Measurements from ENCODE around the gene LAMC3.

LAMC3 gene

GRCh38 chr9:131008909-131009618 lies at the start of gene LAMC3:
Gene LAMC3, plus strand, starts transcription at chr9:131009174. Its CDS starts 41 bp downstream, at chr9:131009215.
- Mint-ChIP-seq H3K4me1 (ENCODE audit: low read depth) (peaks cover 3% of the 10 kb centered on the region), H3K27ac (no peak within 1 kb of the TSS), H3K27me3 (peaks cover 11% of the 10 kb centered on the region), H3K36me3 (no peaks in the 10 kb centered on the region), H3K4me3 (peak within 1 kb of the TSS; percentile 35), H3K9me3 (ENCODE audit: low read depth) (no peaks in the 10 kb centered on the region)

- Mint-ChIP-seq H3K4me1 (ENCODE audit: low read depth) (peaks cover 2% of the 10 kb centered on the region), H3K4me3 (no peak overlapping the region), H3K36me3 (no peaks in the 10 kb centered on the region), H3K9me3 (ENCODE audit: low read depth) (no peaks in the 10 kb centered on the region), H3K27ac (no peak overlapping the region), H3K27me3 (no peaks in the 10 kb centered on the region)
These were observed 49.1 kb upstream of the LAMC3 start for GRCh38 chr9:130959809-130960334.

- no peaks in the 10 kb centered on the region for H3K27me3 Mint-ChIP-seq
- no peak overlapping the region for H3K4me3 Mint-ChIP-seq
These were observed 48.2 kb upstream of the LAMC3 start for GRCh38 chr9:130960522-130961378.

GRCh38 chr9:130961511-130962300 lies 47.3 kb upstream of the LAMC3 start:
- H3K4me3 Mint-ChIP-seq: no peak overlapping the region
- H3K4me1 Mint-ChIP-seq (ENCODE audit: low read depth): peaks cover 2% of the 10 kb centered on the region
- no peaks in the 10 kb centered on the region for H3K9me3 Mint-ChIP-seq (ENCODE audit: low read depth)
- no peaks in the 10 kb centered on the region for H3K27me3 Mint-ChIP-seq
- no peaks in the 10 kb centered on the region for H3K36me3 Mint-ChIP-seq
- H3K27ac Mint-ChIP-seq: no peak overlapping the region

More at GRCh38 chr9:130960522-130961378, 48.2 kb upstream of the LAMC3 start:
- Mint-ChIP-seq H3K36me3 (no peaks in the 10 kb centered on the region), H3K9me3 (ENCODE audit: low read depth) (no peaks in the 10 kb centered on the region), H3K27ac (no peak overlapping the region), H3K4me1 (ENCODE audit: low read depth) (peaks cover 2% of the 10 kb centered on the region)

GRCh38 chr9:130962418-130963316 lies 46.3 kb upstream of the LAMC3 start:
- Mint-ChIP-seq H3K27ac (no peak overlapping the region), H3K4me1 (ENCODE audit: low read depth) (peaks cover 2% of the 10 kb centered on the region), H3K36me3 (no peaks in the 10 kb centered on the region), H3K27me3 (peaks cover 2% of the 10 kb centered on the region), H3K9me3 (ENCODE audit: low read depth) (no peaks in the 10 kb centered on the region), H3K4me3 (no peak overlapping the region)

- Mint-ChIP-seq H3K27me3 (peaks cover 2% of the 10 kb centered on the region), H3K4me1 (ENCODE audit: low read depth) (peaks cover 2% of the 10 kb centered on the region), H3K27ac (no peak overlapping the region), H3K4me3 (no peak overlapping the region), H3K9me3 (ENCODE audit: low read depth) (no peaks in the 10 kb centered on the region), H3K36me3 (no peaks in the 10 kb centered on the region)
These were observed 45.6 kb upstream of the LAMC3 start for GRCh38 chr9:130963337-130963908.

GRCh38 chr9:130963916-130964315 lies 45.1 kb upstream of the LAMC3 start:
- no peaks in the 10 kb centered on the region for H3K9me3 Mint-ChIP-seq (ENCODE audit: low read depth)
- H3K27ac Mint-ChIP-seq: no peak overlapping the region
- no peak overlapping the region for H3K4me3 Mint-ChIP-seq
- no peaks in the 10 kb centered on the region for H3K36me3 Mint-ChIP-seq
- peaks cover under 1% of the 10 kb centered on the region for H3K4me1 Mint-ChIP-seq (ENCODE audit: low read depth)
- peaks cover 2% of the 10 kb centered on the region for H3K27me3 Mint-ChIP-seq

GRCh38 chr9:130965680-130966079 lies 43.3 kb upstream of the LAMC3 start:
- Mint-ChIP-seq H3K27ac (no peak overlapping the region), H3K27me3 (peaks cover 2% of the 10 kb centered on the region)

GRCh38 chr9:130970052-130970451 lies 38.9 kb upstream of the LAMC3 start:
- H3K4me1 Mint-ChIP-seq (ENCODE audit: low read depth): no peaks in the 10 kb centered on the region
- H3K36me3 Mint-ChIP-seq: no peaks in the 10 kb centered on the region
- no peaks in the 10 kb centered on the region for H3K9me3 Mint-ChIP-seq (ENCODE audit: low read depth)
- no peak overlapping the region for H3K27ac Mint-ChIP-seq
- peaks cover 9% of the 10 kb centered on the region for H3K27me3 Mint-ChIP-seq
- H3K4me3 Mint-ChIP-seq: no peak overlapping the region

More at GRCh38 chr9:130965680-130966079, 43.3 kb upstream of the LAMC3 start:
- H3K9me3 Mint-ChIP-seq (ENCODE audit: low read depth): no peaks in the 10 kb centered on the region
- no peak overlapping the region for H3K4me3 Mint-ChIP-seq
- H3K4me1 Mint-ChIP-seq (ENCODE audit: low read depth): no peaks in the 10 kb centered on the region
- H3K36me3 Mint-ChIP-seq: no peaks in the 10 kb centered on the region

GRCh38 chr9:130970855-130971254 lies 38.1 kb upstream of the LAMC3 start:
- Mint-ChIP-seq H3K4me1 (ENCODE audit: low read depth) (no peaks in the 10 kb centered on the region), H3K36me3 (no peaks in the 10 kb centered on the region), H3K27me3 (peaks cover 9% of the 10 kb centered on the region), H3K9me3 (ENCODE audit: low read depth) (no peaks in the 10 kb centered on the region), H3K4me3 (no peak overlapping the region), H3K27ac (no peak overlapping the region)

- H3K4me1 Mint-ChIP-seq (ENCODE audit: low read depth): no peaks in the 10 kb centered on the region
- H3K4me3 Mint-ChIP-seq: no peak overlapping the region
- peaks cover 9% of the 10 kb centered on the region for H3K27me3 Mint-ChIP-seq
- no peaks in the 10 kb centered on the region for H3K36me3 Mint-ChIP-seq
- H3K27ac Mint-ChIP-seq: no peak overlapping the region
- no peaks in the 10 kb centered on the region for H3K9me3 Mint-ChIP-seq (ENCODE audit: low read depth)
These were observed 37.6 kb upstream of the LAMC3 start for GRCh38 chr9:130971294-130971849.

GRCh38 chr9:130972277-130972956 lies 36.6 kb upstream of the LAMC3 start:
- H3K27ac Mint-ChIP-seq: no peak overlapping the region
- H3K36me3 Mint-ChIP-seq: no peaks in the 10 kb centered on the region
- H3K4me3 Mint-ChIP-seq: no peak overlapping the region
- no peaks in the 10 kb centered on the region for H3K9me3 Mint-ChIP-seq (ENCODE audit: low read depth)
- H3K27me3 Mint-ChIP-seq: peaks cover 7% of the 10 kb centered on the region
- no peaks in the 10 kb centered on the region for H3K4me1 Mint-ChIP-seq (ENCODE audit: low read depth)

All from activated naive CD8-positive, alpha-beta T cell (primary cell).